K562 (cell line): ENCODE measurements around the gene PRRT1. TPM values are rescaled to one million over a fixed set of nuclear protein-coding genes. Genes with fewer than 3 reads are reported as not detected.

Experiments
- ARNT ChIP-seq, 2 experiments: fragments of 450-650 bp; IDR thresholded peaks; 2 replicates each; pipeline ENCODE4 v1.6.1; 2016; ENCODE audit warnings: mild to moderate bottlenecking in 1 of 2
- CEBPG ChIP-seq, 3 experiments: fragments of 200-800 bp in 1 of 3; sonication (Bioruptor generic) in 1 of 3; sonication (generic) in 1 of 3; formaldehyde crosslinking in 1 of 3; IDR thresholded peaks in 2 of 3; conservative IDR thresholded peaks in 1 of 3; 2 replicates each; pipeline versions ENCODE4 v1.6.1 to v1.8.0; 2016 to 2022; ENCODE audit warnings: missing compliant biosample characterization in 2 of 3, missing genetic modification characterization in 2 of 3, mild to moderate bottlenecking in 1 of 3, missing genetic modification reagents in 1 of 3
- EHMT2 ChIP-seq: fragments of 450-650 bp; IDR thresholded peaks from 2 replicates; pipeline ENCODE4 v1.6.1; 2018; ENCODE audit warnings: antibody characterized with exemption
- ESRRB ChIP-seq: fragments of 250-450 bp; sonication (Bioruptor Pico); IDR thresholded peaks from 2 replicates; pipeline ENCODE4 v1.5.0; 2020; ENCODE audit warnings: mild to moderate bottlenecking, moderate library complexity, borderline replicate concordance
- HMG20B ChIP-seq: fragments of 250-450 bp; sonication (Bioruptor Pico); IDR thresholded peaks from 2 replicates; pipeline ENCODE4 v1.5.0; 2021; ENCODE audit warnings: mild to moderate bottlenecking
- NR3C1 ChIP-seq: sonication (generic); formaldehyde crosslinking; IDR thresholded peaks from 2 replicates; pipeline ENCODE4 v1.8.1; 2022; ENCODE audit warnings: missing genetic modification reagents
- SRSF9 ChIP-seq: fragments of 200-400 bp; formaldehyde crosslinking; IDR thresholded peaks from 2 replicates; pipeline ENCODE4 v1.6.1; 2017; ENCODE audit warnings: low read depth, low read length, borderline replicate concordance
- ZEB2 ChIP-seq: fragments of 450-650 bp; IDR thresholded peaks from 2 replicates; pipeline ENCODE4 v1.6.1; 2016
- ZSCAN29 ChIP-seq: fragments of 450-650 bp; IDR thresholded peaks from 2 replicates; pipeline ENCODE4 v1.6.1; 2017
- polyA plus RNA-seq, 8 experiments: library from polyadenylated mRNA; depleted of rRNA in 4 of 8; stranded (reverse) in 5 of 8; unstranded in 3 of 8; fragments of >200 nt; fragmentation: Nextera tagmentation in 2 of 8; fragmentation: Illumina TruSeq in 1 of 8; extraction: Ambion mirVana in 2 of 8; extraction: Trizol in 1 of 8; gene quantifications; 2 replicates each; pipeline versions ENCODE4 v1.2.1 to v1.2.3, GENCODE V29; 2011 to 2014; ENCODE audit warnings: inconsistent platforms in 1 of 8, missing spikeins in 1 of 8
- total RNA-seq, 7 experiments: library from RNA; depleted of rRNA in 6 of 7; stranded (reverse); fragments of >200 nt in 6 of 7; fragmentation: Illumina TruSeq in 2 of 7; extraction: Trizol in 2 of 7; gene quantifications; 2 replicates each; pipeline versions ENCODE4 v1.2.1 to v1.2.3, GENCODE V29; 2011 to 2021; ENCODE audit warnings: low replicate concordance in 1 of 7
- TF ChIP-seq, protein P1 (sequence below): fragments of 200-600 bp; sonication (generic); IDR thresholded peaks from one replicate; pipeline ENCODE4 v1.6.1; 2012; ENCODE audit warnings: mild to moderate bottlenecking, low read depth, low read length, inconsistent platforms
- TF ChIP-seq, protein P2 (sequence below), 2 experiments: fragments of 150-350 bp in 1 of 2; IDR thresholded peaks; 2 replicates each; pipeline ENCODE4 v1.6.1; 2012 to 2016; ENCODE audit warnings: low read depth in 2 of 2, low read length in 2 of 2, mild to moderate bottlenecking in 1 of 2, moderate library complexity in 1 of 2
- TF ChIP-seq, protein P3 (sequence below): fragments of 450-650 bp; formaldehyde crosslinking; conservative IDR thresholded peaks from 2 replicates; pipeline ENCODE4 v1.4.0; 2022; ENCODE audit warnings: mild to moderate bottlenecking, missing genetic modification characterization

The PRRT1 gene
- total and polyA plus RNA-seq, 9 of the 15 experiments (the other 6 are each of a cell fraction or from before 2014, with no cell fraction given): 0.14 to 3.5 (median 0.41) TPM

DNA sequence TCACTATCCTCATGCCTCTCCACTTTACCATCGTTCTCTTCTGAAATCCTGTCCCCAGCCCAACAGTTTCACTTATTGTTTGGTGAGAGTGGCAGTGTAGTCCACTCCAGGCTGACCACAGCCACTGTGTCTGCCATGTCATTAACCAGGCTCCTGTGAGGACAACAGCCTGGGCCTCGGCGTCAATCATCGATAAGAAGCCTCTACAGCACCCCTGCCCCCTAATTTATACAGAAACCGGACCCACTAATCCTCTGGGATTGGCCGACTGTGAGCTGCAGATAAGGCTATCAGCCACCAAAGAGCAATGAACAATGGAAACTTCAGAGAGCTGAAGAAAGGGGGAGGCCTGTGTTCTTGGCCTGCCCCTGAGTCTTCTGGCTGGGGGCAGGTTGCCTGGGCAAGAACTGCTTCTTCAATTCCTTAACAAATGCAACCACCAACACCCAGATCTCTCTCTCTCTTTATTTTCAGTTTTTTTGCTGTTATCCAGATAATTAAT lies 16.1 kb upstream of the PRRT1 start (continued):
- TF ChIP-seq EHMT2 (peak; percentile 86), CEBPG (CRISPR knock-in tag; IDR thresholded peaks at IDR 0.05) (no peak), CEBPG (tag; conservative IDR thresholded peaks at IDR 0.05 in 1 of 2, IDR thresholded peaks at IDR 0.05 in 1 of 2) (no peak), ESRRB (no peak), ZSCAN29 (no peak), ZEB2 (no peak; the same call in 1 of the 2 replicates), NR3C1 (no peak), SRSF9 (no peak), ARNT (IDR thresholded peaks at IDR 0.05) (peak; percentile 91 to 94; a peak in 3 of 4 replicates), HMG20B (no peak)
- TF ChIP-seq, protein P1, sequence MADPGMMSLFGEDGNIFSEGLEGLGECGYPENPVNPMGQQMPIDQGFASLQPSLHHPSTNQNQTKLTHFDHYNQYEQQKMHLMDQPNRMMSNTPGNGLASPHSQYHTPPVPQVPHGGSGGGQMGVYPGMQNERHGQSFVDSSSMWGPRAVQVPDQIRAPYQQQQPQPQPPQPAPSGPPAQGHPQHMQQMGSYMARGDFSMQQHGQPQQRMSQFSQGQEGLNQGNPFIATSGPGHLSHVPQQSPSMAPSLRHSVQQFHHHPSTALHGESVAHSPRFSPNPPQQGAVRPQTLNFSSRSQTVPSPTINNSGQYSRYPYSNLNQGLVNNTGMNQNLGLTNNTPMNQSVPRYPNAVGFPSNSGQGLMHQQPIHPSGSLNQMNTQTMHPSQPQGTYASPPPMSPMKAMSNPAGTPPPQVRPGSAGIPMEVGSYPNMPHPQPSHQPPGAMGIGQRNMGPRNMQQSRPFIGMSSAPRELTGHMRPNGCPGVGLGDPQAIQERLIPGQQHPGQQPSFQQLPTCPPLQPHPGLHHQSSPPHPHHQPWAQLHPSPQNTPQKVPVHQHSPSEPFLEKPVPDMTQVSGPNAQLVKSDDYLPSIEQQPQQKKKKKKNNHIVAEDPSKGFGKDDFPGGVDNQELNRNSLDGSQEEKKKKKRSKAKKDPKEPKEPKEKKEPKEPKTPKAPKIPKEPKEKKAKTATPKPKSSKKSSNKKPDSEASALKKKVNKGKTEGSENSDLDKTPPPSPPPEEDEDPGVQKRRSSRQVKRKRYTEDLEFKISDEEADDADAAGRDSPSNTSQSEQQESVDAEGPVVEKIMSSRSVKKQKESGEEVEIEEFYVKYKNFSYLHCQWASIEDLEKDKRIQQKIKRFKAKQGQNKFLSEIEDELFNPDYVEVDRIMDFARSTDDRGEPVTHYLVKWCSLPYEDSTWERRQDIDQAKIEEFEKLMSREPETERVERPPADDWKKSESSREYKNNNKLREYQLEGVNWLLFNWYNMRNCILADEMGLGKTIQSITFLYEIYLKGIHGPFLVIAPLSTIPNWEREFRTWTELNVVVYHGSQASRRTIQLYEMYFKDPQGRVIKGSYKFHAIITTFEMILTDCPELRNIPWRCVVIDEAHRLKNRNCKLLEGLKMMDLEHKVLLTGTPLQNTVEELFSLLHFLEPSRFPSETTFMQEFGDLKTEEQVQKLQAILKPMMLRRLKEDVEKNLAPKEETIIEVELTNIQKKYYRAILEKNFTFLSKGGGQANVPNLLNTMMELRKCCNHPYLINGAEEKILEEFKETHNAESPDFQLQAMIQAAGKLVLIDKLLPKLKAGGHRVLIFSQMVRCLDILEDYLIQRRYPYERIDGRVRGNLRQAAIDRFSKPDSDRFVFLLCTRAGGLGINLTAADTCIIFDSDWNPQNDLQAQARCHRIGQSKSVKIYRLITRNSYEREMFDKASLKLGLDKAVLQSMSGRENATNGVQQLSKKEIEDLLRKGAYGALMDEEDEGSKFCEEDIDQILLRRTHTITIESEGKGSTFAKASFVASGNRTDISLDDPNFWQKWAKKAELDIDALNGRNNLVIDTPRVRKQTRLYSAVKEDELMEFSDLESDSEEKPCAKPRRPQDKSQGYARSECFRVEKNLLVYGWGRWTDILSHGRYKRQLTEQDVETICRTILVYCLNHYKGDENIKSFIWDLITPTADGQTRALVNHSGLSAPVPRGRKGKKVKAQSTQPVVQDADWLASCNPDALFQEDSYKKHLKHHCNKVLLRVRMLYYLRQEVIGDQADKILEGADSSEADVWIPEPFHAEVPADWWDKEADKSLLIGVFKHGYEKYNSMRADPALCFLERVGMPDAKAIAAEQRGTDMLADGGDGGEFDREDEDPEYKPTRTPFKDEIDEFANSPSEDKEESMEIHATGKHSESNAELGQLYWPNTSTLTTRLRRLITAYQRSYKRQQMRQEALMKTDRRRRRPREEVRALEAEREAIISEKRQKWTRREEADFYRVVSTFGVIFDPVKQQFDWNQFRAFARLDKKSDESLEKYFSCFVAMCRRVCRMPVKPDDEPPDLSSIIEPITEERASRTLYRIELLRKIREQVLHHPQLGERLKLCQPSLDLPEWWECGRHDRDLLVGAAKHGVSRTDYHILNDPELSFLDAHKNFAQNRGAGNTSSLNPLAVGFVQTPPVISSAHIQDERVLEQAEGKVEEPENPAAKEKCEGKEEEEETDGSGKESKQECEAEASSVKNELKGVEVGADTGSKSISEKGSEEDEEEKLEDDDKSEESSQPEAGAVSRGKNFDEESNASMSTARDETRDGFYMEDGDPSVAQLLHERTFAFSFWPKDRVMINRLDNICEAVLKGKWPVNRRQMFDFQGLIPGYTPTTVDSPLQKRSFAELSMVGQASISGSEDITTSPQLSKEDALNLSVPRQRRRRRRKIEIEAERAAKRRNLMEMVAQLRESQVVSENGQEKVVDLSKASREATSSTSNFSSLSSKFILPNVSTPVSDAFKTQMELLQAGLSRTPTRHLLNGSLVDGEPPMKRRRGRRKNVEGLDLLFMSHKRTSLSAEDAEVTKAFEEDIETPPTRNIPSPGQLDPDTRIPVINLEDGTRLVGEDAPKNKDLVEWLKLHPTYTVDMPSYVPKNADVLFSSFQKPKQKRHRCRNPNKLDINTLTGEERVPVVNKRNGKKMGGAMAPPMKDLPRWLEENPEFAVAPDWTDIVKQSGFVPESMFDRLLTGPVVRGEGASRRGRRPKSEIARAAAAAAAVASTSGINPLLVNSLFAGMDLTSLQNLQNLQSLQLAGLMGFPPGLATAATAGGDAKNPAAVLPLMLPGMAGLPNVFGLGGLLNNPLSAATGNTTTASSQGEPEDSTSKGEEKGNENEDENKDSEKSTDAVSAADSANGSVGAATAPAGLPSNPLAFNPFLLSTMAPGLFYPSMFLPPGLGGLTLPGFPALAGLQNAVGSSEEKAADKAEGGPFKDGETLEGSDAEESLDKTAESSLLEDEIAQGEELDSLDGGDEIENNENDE: no peak
- TF ChIP-seq, protein P2, sequence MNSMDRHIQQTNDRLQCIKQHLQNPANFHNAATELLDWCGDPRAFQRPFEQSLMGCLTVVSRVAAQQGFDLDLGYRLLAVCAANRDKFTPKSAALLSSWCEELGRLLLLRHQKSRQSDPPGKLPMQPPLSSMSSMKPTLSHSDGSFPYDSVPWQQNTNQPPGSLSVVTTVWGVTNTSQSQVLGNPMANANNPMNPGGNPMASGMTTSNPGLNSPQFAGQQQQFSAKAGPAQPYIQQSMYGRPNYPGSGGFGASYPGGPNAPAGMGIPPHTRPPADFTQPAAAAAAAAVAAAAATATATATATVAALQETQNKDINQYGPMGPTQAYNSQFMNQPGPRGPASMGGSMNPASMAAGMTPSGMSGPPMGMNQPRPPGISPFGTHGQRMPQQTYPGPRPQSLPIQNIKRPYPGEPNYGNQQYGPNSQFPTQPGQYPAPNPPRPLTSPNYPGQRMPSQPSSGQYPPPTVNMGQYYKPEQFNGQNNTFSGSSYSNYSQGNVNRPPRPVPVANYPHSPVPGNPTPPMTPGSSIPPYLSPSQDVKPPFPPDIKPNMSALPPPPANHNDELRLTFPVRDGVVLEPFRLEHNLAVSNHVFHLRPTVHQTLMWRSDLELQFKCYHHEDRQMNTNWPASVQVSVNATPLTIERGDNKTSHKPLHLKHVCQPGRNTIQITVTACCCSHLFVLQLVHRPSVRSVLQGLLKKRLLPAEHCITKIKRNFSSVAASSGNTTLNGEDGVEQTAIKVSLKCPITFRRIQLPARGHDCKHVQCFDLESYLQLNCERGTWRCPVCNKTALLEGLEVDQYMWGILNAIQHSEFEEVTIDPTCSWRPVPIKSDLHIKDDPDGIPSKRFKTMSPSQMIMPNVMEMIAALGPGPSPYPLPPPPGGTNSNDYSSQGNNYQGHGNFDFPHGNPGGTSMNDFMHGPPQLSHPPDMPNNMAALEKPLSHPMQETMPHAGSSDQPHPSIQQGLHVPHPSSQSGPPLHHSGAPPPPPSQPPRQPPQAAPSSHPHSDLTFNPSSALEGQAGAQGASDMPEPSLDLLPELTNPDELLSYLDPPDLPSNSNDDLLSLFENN (IDR thresholded peaks at IDR 0.05; ENCODE audit: low read depth in 2 of 2, low read length in 2 of 2): peak in 1 of 2 experiments; percentile 93; a peak in 2 of 4 replicates
- TF ChIP-seq, protein P3, sequence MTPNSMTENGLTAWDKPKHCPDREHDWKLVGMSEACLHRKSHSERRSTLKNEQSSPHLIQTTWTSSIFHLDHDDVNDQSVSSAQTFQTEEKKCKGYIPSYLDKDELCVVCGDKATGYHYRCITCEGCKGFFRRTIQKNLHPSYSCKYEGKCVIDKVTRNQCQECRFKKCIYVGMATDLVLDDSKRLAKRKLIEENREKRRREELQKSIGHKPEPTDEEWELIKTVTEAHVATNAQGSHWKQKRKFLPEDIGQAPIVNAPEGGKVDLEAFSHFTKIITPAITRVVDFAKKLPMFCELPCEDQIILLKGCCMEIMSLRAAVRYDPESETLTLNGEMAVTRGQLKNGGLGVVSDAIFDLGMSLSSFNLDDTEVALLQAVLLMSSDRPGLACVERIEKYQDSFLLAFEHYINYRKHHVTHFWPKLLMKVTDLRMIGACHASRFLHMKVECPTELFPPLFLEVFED (CRISPR knock-in tag): peak; percentile 74; the same call in 1 of the 2 replicates
